A673 (cell line): Measurements from ENCODE around the gene CSTF3. TPM values are rescaled to one million over a fixed set of nuclear protein-coding genes. Genes with fewer than 3 reads are reported as not detected.

ENCODE experiments used
- BruUV-seq: library from RNA; stranded (reverse); fragments of 400-500 nt; replicated peaks from 2 replicates; lab custom pipeline; 2021; lab: Mats Ljungman, UMichigan
- CTCF ChIA-PET: fragments of 300-600 bp; sonication (Branson Sonifier 250); formaldehyde crosslinking; loops from one replicate; lab custom pipeline; 2022; ENCODE audit warnings: antibody characterized with exemption; lab: Charles Lee
- POLR2A ChIA-PET: fragments of 300-600 bp; sonication (Branson Sonifier 250); formaldehyde crosslinking; loops from one replicate; lab custom pipeline; 2022; ENCODE audit warnings: antibody characterized with exemption; ENCODE audit not compliant: low non-redundant PET; lab: Charles Lee
- DNase-seq: peaks from one replicate; pipeline ENCODE4 v3.0.0-alpha.2; 2015; ENCODE audit warnings: low spot score
- H3K27ac ChIP-seq: fragments of 200-600 bp; sonication (generic); 2 replicates; pipeline ENCODE4 v1.5.1; 2016; ENCODE audit warnings: mixed run types, low read depth, mild to moderate bottlenecking, mixed read lengths, antibody characterized with exemption, low read length; ENCODE audit not compliant: poor library complexity, severe bottlenecking
- H3K27me3 ChIP-seq: fragments of 200-600 bp; sonication (generic); replicated peaks from 2 replicates; pipeline ENCODE4 v1.6.1; 2017; ENCODE audit warnings: mixed run types, low read depth, mild to moderate bottlenecking, mixed read lengths, antibody characterized with exemption, low read length; ENCODE audit not compliant: insufficient read depth, poor library complexity
- H3K36me3 ChIP-seq: fragments of 200-600 bp; sonication (generic); 2 replicates; pipeline ENCODE4 v1.6.1; 2016; ENCODE audit warnings: mixed run types, mild to moderate bottlenecking, mixed read lengths, antibody characterized with exemption, low read length; ENCODE audit not compliant: insufficient read depth, poor library complexity, severe bottlenecking
- H3K4me1 ChIP-seq: fragments of 200-600 bp; sonication (generic); 2 replicates; pipeline ENCODE4 v1.6.1; 2017; ENCODE audit warnings: mixed run types, mild to moderate bottlenecking, mixed read lengths, antibody characterized with exemption, low read length; ENCODE audit not compliant: insufficient read depth, poor library complexity, severe bottlenecking
- H3K4me3 ChIP-seq: fragments of 200-600 bp; sonication (generic); 2 replicates; pipeline ENCODE4 v1.5.1; 2016; ENCODE audit warnings: low read depth, mixed run types, mild to moderate bottlenecking, mixed read lengths, low read length; ENCODE audit not compliant: poor library complexity, severe bottlenecking
- H3K9me3 ChIP-seq: fragments of 200-600 bp; sonication (generic); 2 replicates; pipeline ENCODE4 v1.6.1; 2016; ENCODE audit warnings: mixed run types, low read depth, mild to moderate bottlenecking, mixed read lengths, antibody characterized with exemption, low read length; ENCODE audit not compliant: poor library complexity, severe bottlenecking
- CTCF ChIP-seq: fragments of 300-800, 200-600 bp; sonication (generic); conservative IDR thresholded peaks from 2 replicates; pipeline ENCODE4 v1.5.1; 2017; ENCODE audit warnings: low read depth, mild to moderate bottlenecking, antibody characterized with exemption, low read length, moderate library complexity, mixed read lengths
- EZH2 ChIP-seq: fragments of 200-600 bp; sonication (generic); IDR thresholded peaks from 2 replicates; pipeline ENCODE4 v1.6.1; 2017; ENCODE audit warnings: borderline replicate concordance, low read depth, mild to moderate bottlenecking, mixed read lengths, antibody characterized with exemption, low read length; ENCODE audit not compliant: poor library complexity, severe bottlenecking
- intact Hi-C: fragments of 100-400 bp; cut with micrococcal nuclease; formaldehyde crosslinking; loops from one replicate; pipeline ENCODE4 v1.10.0; 2022; ENCODE audit not compliant: unreplicated experiment
- total RNA-seq: library from RNA; stranded (reverse); gene quantifications from 2 replicates; pipeline ENCODE4 v1.2.3, GENCODE V29; 2021

Gene CSTF3
- total RNA-seq, 1 experiment from 2014 or later: 121 TPM

GRCh38 chr11:33158596-33159275 is 2.5 kb downstream of the CSTF3 start:
- H3K4me1 ChIP-seq: peaks cover 33% of the 10 kb centered on the region
- no peaks in the 10 kb centered on the region for H3K27me3 ChIP-seq
- peak overlapping the region; percentile 11 for H3K4me3 ChIP-seq
- TF ChIP-seq EZH2: no peak
- no peak for TF ChIP-seq CTCF
- H3K36me3 ChIP-seq: peaks cover 31% of the 10 kb centered on the region
- BruUV-seq: no TSS peak
- intact Hi-C loops: no loop called here
- no peak for DNase-seq
- ChIA-PET POLR2A (no interaction called here), CTCF (interaction anchor here (0.7 kb wide), 1 partner anchor 119 kb away, joined by 6 read pairs; no protein-coding TSS in a partner anchor)
- H3K27ac ChIP-seq: peak overlapping the region; percentile 0
- H3K9me3 ChIP-seq: no peaks in the 10 kb centered on the region

DNA sequence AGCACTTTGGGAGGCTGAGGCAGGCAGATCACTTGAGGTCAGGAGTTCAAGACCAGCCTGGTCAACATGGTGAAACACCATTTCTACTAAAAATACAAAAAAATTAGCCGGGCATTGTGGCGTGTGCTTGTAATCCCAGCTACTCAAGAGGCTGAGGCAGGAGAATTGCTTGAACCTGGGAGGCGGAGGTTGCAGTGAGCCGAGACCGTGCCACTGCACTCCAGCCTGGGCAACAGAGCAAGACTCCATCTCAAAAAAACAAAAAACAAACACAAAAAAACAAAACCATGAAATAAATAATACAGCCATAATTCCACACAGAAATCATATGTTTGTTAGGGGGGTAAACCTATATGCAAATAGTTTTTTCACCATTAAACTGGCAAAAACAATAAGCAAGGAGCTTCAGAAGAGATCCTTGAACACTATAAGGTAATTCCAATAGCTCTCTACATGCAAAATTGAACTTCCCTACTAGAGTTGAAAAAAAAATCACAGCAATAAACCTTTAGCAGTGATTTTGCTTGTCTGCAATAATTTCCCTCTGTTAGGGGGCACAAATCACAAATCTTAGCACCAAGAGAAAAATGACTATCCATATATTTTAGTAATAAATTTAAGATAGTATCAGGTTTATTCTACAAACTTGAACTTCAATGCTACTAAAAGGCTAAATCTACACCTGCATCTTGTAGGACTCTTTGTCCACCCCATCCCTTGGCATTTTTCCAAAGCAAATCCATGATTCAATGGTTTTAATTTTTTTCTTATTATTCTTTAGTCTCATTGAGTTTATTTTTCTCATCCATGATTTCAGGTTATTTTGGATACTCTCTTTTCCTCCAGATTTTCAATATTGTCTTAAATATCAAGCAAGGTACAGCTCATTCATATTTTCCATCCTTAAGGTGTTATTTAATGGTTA is 3.9 kb downstream of the CSTF3 start:
- no peak for DNase-seq
- POLR2A ChIA-PET: interaction anchor here (0.7 kb wide), 1 partner anchor 757 kb away, joined by 5 read pairs; no protein-coding TSS in a partner anchor
- H3K36me3 ChIP-seq: peaks cover 37% of the 10 kb centered on the region
- CTCF ChIA-PET: no interaction called here
- H3K9me3 ChIP-seq: no peaks in the 10 kb centered on the region
- no peak for TF ChIP-seq CTCF
- no peak for TF ChIP-seq EZH2
- BruUV-seq: no TSS peak
- H3K4me3 ChIP-seq: peak overlapping the region; percentile 11
- peaks cover 33% of the 10 kb centered on the region for H3K4me1 ChIP-seq
- no peaks in the 10 kb centered on the region for H3K27me3 ChIP-seq
- intact Hi-C loops: no loop called here
- H3K27ac ChIP-seq: no peak overlapping the region

- CTCF ChIA-PET: no interaction called here
- DNase-seq: no peak
- Histone ChIP-seq H3K27me3 (no peaks in the 10 kb centered on the region), H3K9me3 (no peaks in the 10 kb centered on the region), H3K27ac (no peak overlapping the region), H3K36me3 (peaks cover 42% of the 10 kb centered on the region), H3K4me1 (peaks cover 4% of the 10 kb centered on the region), H3K4me3 (no peak overlapping the region)
- intact Hi-C loops: no loop called here
- POLR2A ChIA-PET: interaction anchor here (0.6 kb wide), 1 partner anchor 21 kb away, joined by 3 read pairs; no protein-coding TSS in a partner anchor
- no TSS peak for BruUV-seq
- TF ChIP-seq CTCF (no peak), EZH2 (no peak)
These were observed 9.9 kb downstream of the CSTF3 start for GRCh38 chr11:33151399-33151798.
